Skeletal muscle cell (primary cell): Measurements from ENCODE around the gene RNF180.
"Not testable (repeated sequence)": the region's sequence is repeated elsewhere in the genome, so short reads cannot be mapped to it uniquely, and the experiment has no call there.

ENCODE experiments used
- DNase-seq: peaks from one replicate; pipeline ENCODE4 v3.0.0-alpha.2; 2010; ENCODE audit warnings: low read depth
- H3K4me3 ChIP-seq: 2 replicates; pipeline ENCODE4 v1.5.1; 2011; ENCODE audit warnings: low read depth, mild to moderate bottlenecking, control low read depth, low read length, moderate library complexity

Gene RNF180

GRCh38 chr5:64229163-64229774, 63.6 kb downstream of the RNF180 start:
- DNase-seq = peak; percentile 4
- H3K4me3 ChIP-seq = no peak overlapping the region

- H3K4me3 ChIP-seq = no peak overlapping the region
- no peak for DNase-seq
Observed at GRCh38 chr5:64260756-64261155, 95.1 kb downstream of the RNF180 start.

- H3K4me3 ChIP-seq = no peak overlapping the region
- no peak for DNase-seq
Observed at GRCh38 chr5:64269164-64269563, 103.5 kb downstream of the RNF180 start.

GRCh38 chr5:64273276-64273675, 107.6 kb downstream of the RNF180 start:
- no peak for DNase-seq
- no peak overlapping the region for H3K4me3 ChIP-seq

- H3K4me3 ChIP-seq = no peak overlapping the region
- no peak for DNase-seq
Observed at GRCh38 chr5:64285188-64286130, 119.8 kb downstream of the RNF180 start.

- no peak for DNase-seq
- no peak overlapping the region for H3K4me3 ChIP-seq
Observed at GRCh38 chr5:64286381-64286780, 120.7 kb downstream of the RNF180 start.

- H3K4me3 ChIP-seq, DNase-seq: not testable (repeated sequence)
Observed at GRCh38 chr5:64288496-64288895, 122.9 kb downstream of the RNF180 start.

GRCh38 chr5:64292611-64293215, 127.1 kb downstream of the RNF180 start:
- H3K4me3 ChIP-seq = no peak overlapping the region
- DNase-seq = peak; percentile 19

- no peak for DNase-seq
- no peak overlapping the region for H3K4me3 ChIP-seq
Observed at GRCh38 chr5:64295101-64295500, 129.5 kb downstream of the RNF180 start.

GRCh38 chr5:64298586-64298985, 132.9 kb downstream of the RNF180 start:
- no peak overlapping the region for H3K4me3 ChIP-seq

GRCh38 chr5:64299805-64300204, 134.2 kb downstream of the RNF180 start:
- no peak for DNase-seq
- no peak overlapping the region for H3K4me3 ChIP-seq

More at GRCh38 chr5:64298586-64298985, 132.9 kb downstream of the RNF180 start:
- no peak for DNase-seq

GRCh38 chr5:64301566-64301965, 135.9 kb downstream of the RNF180 start:
- no peak overlapping the region for H3K4me3 ChIP-seq
- DNase-seq = no peak

- no peak for DNase-seq
- H3K4me3 ChIP-seq = no peak overlapping the region
Observed at GRCh38 chr5:64308135-64308534, 142.5 kb downstream of the RNF180 start.

- no peak overlapping the region for H3K4me3 ChIP-seq
- no peak for DNase-seq
Observed at GRCh38 chr5:64312491-64312890, 146.8 kb downstream of the RNF180 start.

GRCh38 chr5:64315778-64316177, 150.1 kb downstream of the RNF180 start:
- no peak for DNase-seq

GRCh38 chr5:64318175-64318574, 152.5 kb downstream of the RNF180 start:
- H3K4me3 ChIP-seq = no peak overlapping the region
- no peak for DNase-seq

More at GRCh38 chr5:64315778-64316177, 150.1 kb downstream of the RNF180 start:
- H3K4me3 ChIP-seq = no peak overlapping the region

- DNase-seq = no peak
- no peak overlapping the region for H3K4me3 ChIP-seq
Observed at GRCh38 chr5:64323591-64323990, 157.9 kb downstream of the RNF180 start.

- DNase-seq = peak; percentile 25
- H3K4me3 ChIP-seq = no peak overlapping the region
Observed at GRCh38 chr5:64330728-64331231, 165.1 kb downstream of the RNF180 start.

GRCh38 chr5:64331597-64332277, 166.1 kb downstream of the RNF180 start:
- DNase-seq = peak; percentile 4
- H3K4me3 ChIP-seq = no peak overlapping the region

GRCh38 chr5:64333886-64334285, 168.2 kb downstream of the RNF180 start:
- H3K4me3 ChIP-seq = no peak overlapping the region
- no peak for DNase-seq
